A549 (cell line): ENCODE data around the gene NUDT14.

ENCODE experiments used
- CHD4 ChIP-seq: fragments of 200-600 bp; sonication (generic); IDR thresholded peaks from 2 replicates; pipeline ENCODE4 v1.6.1; 2016; ENCODE audit warnings: antibody characterized with exemption, mild to moderate bottlenecking, borderline replicate concordance
- EHMT2 ChIP-seq: fragments of 200-600 bp; sonication (generic); IDR thresholded peaks from 2 replicates; pipeline ENCODE4 v1.6.1; 2016; ENCODE audit warnings: antibody characterized with exemption, low read depth, mild to moderate bottlenecking, moderate library complexity
- JUNB ChIP-seq: fragments of >200 bp; sonication (Bioruptor Twin); formaldehyde crosslinking; IDR thresholded peaks from 2 replicates; pipeline ENCODE4 v1.6.1; 2016
- POLR2AphosphoS2 ChIP-seq: conservative IDR thresholded peaks from 2 replicates; pipeline ENCODE4 v1.6.1; 2012; ENCODE audit warnings: low read length, improper control_type of control experiment, inconsistent platforms
- RAD21 ChIP-seq, 2 experiments: fragments of >200 bp in 1 of 2; sonication (Bioruptor Twin) in 1 of 2; formaldehyde crosslinking in 1 of 2; IDR thresholded peaks in 1 of 2; conservative IDR thresholded peaks in 1 of 2; 2 replicates in 1 of 2; 3 replicates in 1 of 2; pipeline ENCODE4 v1.6.1; 2012 to 2018; ENCODE audit warnings: inconsistent platforms in 1 of 2

- no peak for TF ChIP-seq POLR2AphosphoS2
- TF ChIP-seq RAD21 (conservative IDR thresholded peaks at IDR 0.05 in 1 of 2, IDR thresholded peaks at IDR 0.05 in 1 of 2) = no peak
- no peak for TF ChIP-seq CHD4
- TF ChIP-seq JUNB = no peak
- TF ChIP-seq EHMT2 = no peak
Observed at GRCh38 chr14:105140581-105140980, 40.5 kb downstream of the NUDT14 start.
